ENCODE measurements around the gene PRLR. TPM values are rescaled to one million over a fixed set of nuclear protein-coding genes. Genes with fewer than 3 reads are reported as not detected.

The PRLR gene
- total and polyA plus RNA-seq, 9 of the 15 experiments (the other 6 are each of a cell fraction or from before 2014, with no cell fraction given): 0.02 TPM; not detected in 8

GRCh38 chr5:35010676-35011075 lies 219.6 kb downstream of the PRLR start:
- DNase-seq (ENCODE audit: extremely low read depth in 1 of 4, low spot score in 3 of 4): no peak
- no peak overlapping the region for H3K4me3 ChIP-seq
- no peak overlapping the region for H3K4me2 ChIP-seq (ENCODE audit: insufficient read depth, low read length)
- no peak overlapping the region for H3K27ac ChIP-seq (ENCODE audit: extremely low read depth, low read depth, low read length)
- no peaks in the 10 kb centered on the region for H3K9me3 ChIP-seq (replicated peaks; ENCODE audit: control insufficient read depth, insufficient read depth, low read depth, low read length)
- intact Hi-C loops (cut with micrococcal nuclease) (no loop called here), in situ Hi-C loops (cut with MboI) (no loop called here)
- H4K20me1 ChIP-seq (replicated peaks; ENCODE audit: control insufficient read depth, insufficient read depth, low read length): no peaks in the 10 kb centered on the region
- H3K36me3 ChIP-seq (ENCODE audit: control insufficient read depth, insufficient read depth, low read length): no peaks in the 10 kb centered on the region
- CTCF ChIA-PET (ENCODE audit: low intra/inter-chr PET ratio): no interaction called here
- no TSS peak for BruUV-seq (replicated peaks)
- peaks cover 0 to 4% of the 10 kb centered on the region in 2 experiments; a peak in 3 of 5 replicates for H3K27me3 ChIP-seq (ENCODE audit: control insufficient read depth in 2 of 2, insufficient read depth in 2 of 2, low read length in 2 of 2)
- no peak for TF ChIP-seq ELF2 (CRISPR knock-in tag; IDR thresholded peaks at IDR 0.05)
- TF ChIP-seq, protein P1, sequence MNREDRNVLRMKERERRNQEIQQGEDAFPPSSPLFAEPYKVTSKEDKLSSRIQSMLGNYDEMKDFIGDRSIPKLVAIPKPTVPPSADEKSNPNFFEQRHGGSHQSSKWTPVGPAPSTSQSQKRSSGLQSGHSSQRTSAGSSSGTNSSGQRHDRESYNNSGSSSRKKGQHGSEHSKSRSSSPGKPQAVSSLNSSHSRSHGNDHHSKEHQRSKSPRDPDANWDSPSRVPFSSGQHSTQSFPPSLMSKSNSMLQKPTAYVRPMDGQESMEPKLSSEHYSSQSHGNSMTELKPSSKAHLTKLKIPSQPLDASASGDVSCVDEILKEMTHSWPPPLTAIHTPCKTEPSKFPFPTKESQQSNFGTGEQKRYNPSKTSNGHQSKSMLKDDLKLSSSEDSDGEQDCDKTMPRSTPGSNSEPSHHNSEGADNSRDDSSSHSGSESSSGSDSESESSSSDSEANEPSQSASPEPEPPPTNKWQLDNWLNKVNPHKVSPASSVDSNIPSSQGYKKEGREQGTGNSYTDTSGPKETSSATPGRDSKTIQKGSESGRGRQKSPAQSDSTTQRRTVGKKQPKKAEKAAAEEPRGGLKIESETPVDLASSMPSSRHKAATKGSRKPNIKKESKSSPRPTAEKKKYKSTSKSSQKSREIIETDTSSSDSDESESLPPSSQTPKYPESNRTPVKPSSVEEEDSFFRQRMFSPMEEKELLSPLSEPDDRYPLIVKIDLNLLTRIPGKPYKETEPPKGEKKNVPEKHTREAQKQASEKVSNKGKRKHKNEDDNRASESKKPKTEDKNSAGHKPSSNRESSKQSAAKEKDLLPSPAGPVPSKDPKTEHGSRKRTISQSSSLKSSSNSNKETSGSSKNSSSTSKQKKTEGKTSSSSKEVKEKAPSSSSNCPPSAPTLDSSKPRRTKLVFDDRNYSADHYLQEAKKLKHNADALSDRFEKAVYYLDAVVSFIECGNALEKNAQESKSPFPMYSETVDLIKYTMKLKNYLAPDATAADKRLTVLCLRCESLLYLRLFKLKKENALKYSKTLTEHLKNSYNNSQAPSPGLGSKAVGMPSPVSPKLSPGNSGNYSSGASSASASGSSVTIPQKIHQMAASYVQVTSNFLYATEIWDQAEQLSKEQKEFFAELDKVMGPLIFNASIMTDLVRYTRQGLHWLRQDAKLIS (CRISPR knock-in tag; IDR thresholded peaks at IDR 0.05): no peak
- no peak for TF ChIP-seq ZNF41 (CRISPR knock-in tag; conservative IDR thresholded peaks at IDR 0.05)
- TF ChIP-seq KLF13 (tag; IDR thresholded peaks at IDR 0.05; ENCODE audit: borderline replicate concordance, low read depth): no peak
- no peak for TF ChIP-seq SAFB2 (IDR thresholded peaks at IDR 0.05; ENCODE audit: borderline replicate concordance, low read depth, low read length, severe bottlenecking)
- no peak for TF ChIP-seq ILK (tag; IDR thresholded peaks at IDR 0.05; ENCODE audit: borderline replicate concordance, low read depth)
- TF ChIP-seq, protein P2, sequence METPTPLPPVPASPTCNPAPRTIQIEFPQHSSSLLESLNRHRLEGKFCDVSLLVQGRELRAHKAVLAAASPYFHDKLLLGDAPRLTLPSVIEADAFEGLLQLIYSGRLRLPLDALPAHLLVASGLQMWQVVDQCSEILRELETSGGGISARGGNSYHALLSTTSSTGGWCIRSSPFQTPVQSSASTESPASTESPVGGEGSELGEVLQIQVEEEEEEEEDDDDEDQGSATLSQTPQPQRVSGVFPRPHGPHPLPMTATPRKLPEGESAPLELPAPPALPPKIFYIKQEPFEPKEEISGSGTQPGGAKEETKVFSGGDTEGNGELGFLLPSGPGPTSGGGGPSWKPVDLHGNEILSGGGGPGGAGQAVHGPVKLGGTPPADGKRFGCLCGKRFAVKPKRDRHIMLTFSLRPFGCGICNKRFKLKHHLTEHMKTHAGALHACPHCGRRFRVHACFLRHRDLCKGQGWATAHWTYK (CRISPR knock-in tag; IDR thresholded peaks at IDR 0.05): no peak
- TF ChIP-seq CHD2 (IDR thresholded peaks at IDR 0.05; ENCODE audit: low read depth, low read length): no peak
- no peak for TF ChIP-seq CBX1 (IDR thresholded peaks at IDR 0.05; ENCODE audit: low read depth)
- no peak for TF ChIP-seq ZNF76 (CRISPR knock-in tag; IDR thresholded peaks at IDR 0.05; ENCODE audit: borderline replicate concordance)
- no peak for TF ChIP-seq ZBTB1 (CRISPR knock-in tag; IDR thresholded peaks at IDR 0.05; ENCODE audit: borderline replicate concordance, low read depth)
- no peak for TF ChIP-seq SETDB1 (IDR thresholded peaks at IDR 0.05; ENCODE audit: low read length)
- TF ChIP-seq, protein P3, sequence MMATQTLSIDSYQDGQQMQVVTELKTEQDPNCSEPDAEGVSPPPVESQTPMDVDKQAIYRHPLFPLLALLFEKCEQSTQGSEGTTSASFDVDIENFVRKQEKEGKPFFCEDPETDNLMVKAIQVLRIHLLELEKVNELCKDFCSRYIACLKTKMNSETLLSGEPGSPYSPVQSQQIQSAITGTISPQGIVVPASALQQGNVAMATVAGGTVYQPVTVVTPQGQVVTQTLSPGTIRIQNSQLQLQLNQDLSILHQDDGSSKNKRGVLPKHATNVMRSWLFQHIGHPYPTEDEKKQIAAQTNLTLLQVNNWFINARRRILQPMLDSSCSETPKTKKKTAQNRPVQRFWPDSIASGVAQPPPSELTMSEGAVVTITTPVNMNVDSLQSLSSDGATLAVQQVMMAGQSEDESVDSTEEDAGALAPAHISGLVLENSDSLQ (IDR thresholded peaks at IDR 0.05): no peak
- TF ChIP-seq RAD21 (CRISPR knock-in tag; conservative IDR thresholded peaks at IDR 0.05 in 1 of 2, IDR thresholded peaks at IDR 0.05 in 1 of 2): no peak
- POLR2A ChIA-PET: no interaction called here
- no peak overlapping the region for H3K9ac ChIP-seq (ENCODE audit: insufficient read depth in 1 of 2, low read depth in 2 of 2, low read length in 2 of 2)
- FAIRE-seq: no peak
- no peak for ATAC-seq
- H2AFZ ChIP-seq (ENCODE audit: low read depth, low read length): no peak overlapping the region
- H3K9me1 ChIP-seq (ENCODE audit: control insufficient read depth, insufficient read depth, low read length): no peaks in the 10 kb centered on the region
- H3K79me2 ChIP-seq (ENCODE audit: control insufficient read depth, insufficient read depth, low read length): no peaks in the 10 kb centered on the region
- no peaks in the 10 kb centered on the region for H3K4me1 ChIP-seq (replicated peaks in 1 of 2; ENCODE audit: control insufficient read depth in 2 of 2, insufficient read depth in 2 of 2, low read length in 2 of 2)

Data from K562 (cell line).